ENCODE data around the gene STAB1. TPM values are rescaled to one million over a fixed set of nuclear protein-coding genes. Genes with fewer than 3 reads are reported as not detected.

Gene STAB1
- total RNA-seq, 1 donor from 2014 or later = 67.2 TPM

GRCh38 chr3:52509753-52510328 is 14.7 kb downstream of the STAB1 start:
- Histone ChIP-seq H3K4me1 (no peaks in the 10 kb centered on the region), H3K27ac (replicated peaks) (no peak overlapping the region), H3K4me3 (no peak overlapping the region), H3K27me3 (ENCODE audit: low read depth) (no peaks in the 10 kb centered on the region), H3K36me3 (peaks cover 4% of the 10 kb centered on the region), H3K9me3 (replicated peaks) (no peaks in the 10 kb centered on the region)
- no peak for DNase-seq
- intact Hi-C loops (cut with micrococcal nuclease) = no loop called here
- no peak for TF ChIP-seq CTCF (IDR thresholded peaks at IDR 0.05; ENCODE audit: borderline replicate concordance)

GRCh38 chr3:52511509-52511908 is 16.4 kb downstream of the STAB1 start:
- intact Hi-C loops (cut with micrococcal nuclease) = no loop called here
- H3K4me1 ChIP-seq = peaks cover 8% of the 10 kb centered on the region
- DNase-seq = no peak
- no peak overlapping the region for H3K4me3 ChIP-seq
- H3K9me3 ChIP-seq (replicated peaks) = no peaks in the 10 kb centered on the region
- H3K27ac ChIP-seq (replicated peaks) = no peak overlapping the region
- H3K27me3 ChIP-seq (ENCODE audit: low read depth) = no peaks in the 10 kb centered on the region
- TF ChIP-seq CTCF (IDR thresholded peaks at IDR 0.05; ENCODE audit: borderline replicate concordance) = no peak
- H3K36me3 ChIP-seq = peaks cover 2% of the 10 kb centered on the region

- TF ChIP-seq CTCF (IDR thresholded peaks at IDR 0.05; ENCODE audit: borderline replicate concordance) = no peak
- Histone ChIP-seq H3K27me3 (ENCODE audit: low read depth) (no peaks in the 10 kb centered on the region), H3K36me3 (no peaks in the 10 kb centered on the region), H3K9me3 (replicated peaks) (no peaks in the 10 kb centered on the region), H3K4me3 (no peak overlapping the region), H3K4me1 (peaks cover 8% of the 10 kb centered on the region), H3K27ac (replicated peaks) (no peak overlapping the region)
- DNase-seq = no peak
- intact Hi-C loops (cut with micrococcal nuclease) = no loop called here
These were observed 17.0 kb downstream of the STAB1 start for GRCh38 chr3:52512105-52512504.

- intact Hi-C loops (cut with micrococcal nuclease) = no loop called here
- H3K4me1 ChIP-seq = peaks cover 8% of the 10 kb centered on the region
- no peaks in the 10 kb centered on the region for H3K27me3 ChIP-seq (ENCODE audit: low read depth)
- no peak overlapping the region for H3K4me3 ChIP-seq
- no peaks in the 10 kb centered on the region for H3K36me3 ChIP-seq
- no peaks in the 10 kb centered on the region for H3K9me3 ChIP-seq (replicated peaks)
- no peak for DNase-seq
- H3K27ac ChIP-seq (replicated peaks) = no peak overlapping the region
- no peak for TF ChIP-seq CTCF (IDR thresholded peaks at IDR 0.05; ENCODE audit: borderline replicate concordance)
These were observed 17.6 kb downstream of the STAB1 start for GRCh38 chr3:52512727-52513126.

GRCh38 chr3:52513281-52513680 is 18.1 kb downstream of the STAB1 start:
- no peaks in the 10 kb centered on the region for H3K27me3 ChIP-seq (ENCODE audit: low read depth)
- intact Hi-C loops (cut with micrococcal nuclease) = no loop called here
- H3K27ac ChIP-seq (replicated peaks) = no peak overlapping the region
- peaks cover 8% of the 10 kb centered on the region for H3K4me1 ChIP-seq
- H3K4me3 ChIP-seq = no peak overlapping the region
- no peak for TF ChIP-seq CTCF (IDR thresholded peaks at IDR 0.05; ENCODE audit: borderline replicate concordance)
- H3K36me3 ChIP-seq = no peaks in the 10 kb centered on the region
- H3K9me3 ChIP-seq (replicated peaks) = no peaks in the 10 kb centered on the region
- DNase-seq = no peak

Data from left ventricle myocardium inferior (tissue), 1 donor.